Measurements from ENCODE around the gene ADAM15. TPM values are rescaled to one million over a fixed set of nuclear protein-coding genes. Genes with fewer than 3 reads are reported as not detected.

Gene ADAM15
- total RNA-seq, 1 donor from 2014 or later: 33.3 TPM

DNA sequence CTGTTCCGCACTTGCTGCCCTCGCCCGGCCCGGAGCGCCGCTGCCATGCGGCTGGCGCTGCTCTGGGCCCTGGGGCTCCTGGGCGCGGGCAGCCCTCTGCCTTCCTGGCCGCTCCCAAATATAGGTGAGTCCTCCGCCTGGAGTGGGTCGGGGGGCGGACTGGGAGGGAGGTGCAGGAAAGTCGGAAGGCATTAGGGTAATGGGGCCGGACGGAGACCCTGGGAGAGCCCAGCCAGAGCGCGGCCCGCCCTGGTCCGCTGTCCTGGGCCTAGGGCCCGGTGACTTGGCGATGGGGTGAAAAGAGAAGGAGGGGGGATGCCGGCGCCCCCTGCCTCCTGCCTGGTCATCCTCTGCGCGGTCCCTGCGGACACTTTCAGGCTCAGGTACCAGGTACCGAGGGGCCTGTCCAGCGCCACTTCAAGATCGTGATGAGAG is 243 bp downstream of the ADAM15 start:
- no peak for DNase-seq (ENCODE audit: low read depth)

GRCh38 chr1:155051777-155052398 is 772 bp downstream of the ADAM15 start:
- peak; percentile 32 for DNase-seq (ENCODE audit: low read depth)

DNA sequence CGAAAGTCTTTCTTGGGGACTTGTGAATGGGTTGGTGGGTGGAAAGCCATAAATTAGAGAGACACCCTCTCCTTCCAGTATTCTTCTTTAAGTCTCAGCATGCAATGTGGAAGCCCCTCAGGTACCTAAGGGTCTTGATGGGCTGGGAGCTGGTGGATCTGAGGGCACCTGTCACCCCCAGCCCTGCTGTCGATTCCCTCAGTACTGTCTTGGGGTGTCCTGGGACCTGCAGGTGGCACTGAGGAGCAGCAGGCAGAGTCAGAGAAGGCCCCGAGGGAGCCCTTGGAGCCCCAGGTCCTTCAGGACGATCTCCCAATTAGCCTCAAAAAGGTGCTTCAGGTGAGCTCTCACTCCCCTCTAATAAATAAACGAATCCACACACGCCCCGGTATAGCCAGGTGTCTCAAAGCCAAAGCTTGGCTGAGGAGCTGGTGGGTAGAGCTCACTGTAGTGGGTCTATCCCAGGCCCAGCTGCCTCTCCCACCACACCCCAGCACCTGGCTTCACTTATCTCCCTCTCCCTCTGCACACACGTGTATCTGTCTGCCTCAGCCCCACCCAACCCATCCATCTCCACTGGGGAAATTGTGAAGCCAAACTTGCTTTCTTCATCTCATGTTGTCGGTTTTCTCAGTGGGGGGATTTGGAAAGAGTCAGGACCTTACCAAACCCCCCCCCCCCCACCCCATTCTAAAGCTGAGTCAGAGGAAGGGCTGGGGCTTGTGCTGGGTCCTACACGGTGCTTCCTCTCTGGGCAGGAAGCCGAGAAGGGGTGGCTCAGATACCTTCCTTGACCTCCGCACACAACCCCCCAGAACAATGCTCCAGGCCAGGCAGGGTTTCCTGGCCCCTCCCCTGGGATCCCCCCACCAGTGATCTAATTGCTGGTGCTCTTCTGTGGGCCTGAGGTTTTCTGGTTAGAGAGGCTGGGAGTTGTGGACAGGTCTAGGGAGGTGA is 1.6 kb downstream of the ADAM15 start:
- DNase-seq (ENCODE audit: low read depth): peak; percentile 17

DNA sequence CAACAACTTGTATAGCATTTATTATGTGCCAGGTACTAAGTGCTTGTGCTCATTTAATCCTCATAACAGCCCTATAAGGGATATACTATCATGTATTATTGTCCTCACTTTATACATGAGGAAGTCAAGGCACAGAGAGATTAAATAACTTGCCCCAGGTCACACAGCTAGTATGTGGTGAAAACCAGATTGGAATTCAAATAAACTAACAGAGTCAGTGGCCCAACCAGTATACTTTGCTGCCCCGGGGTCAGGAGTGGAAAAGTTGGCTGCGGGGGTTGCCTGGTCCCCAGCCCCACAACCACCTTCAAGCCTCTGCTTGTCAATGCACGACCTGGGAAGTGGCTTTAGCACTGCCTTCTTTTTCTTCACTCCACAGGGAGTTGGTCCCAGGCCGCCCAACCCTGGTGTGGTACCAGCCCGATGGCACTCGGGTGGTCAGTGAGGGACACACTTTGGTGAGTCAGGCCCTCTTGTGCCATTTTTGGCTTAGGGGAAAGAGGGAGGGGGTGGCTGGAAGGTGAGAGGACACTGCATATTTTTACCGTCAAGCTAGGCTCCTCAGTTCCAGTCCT is 2.5 kb downstream of the ADAM15 start:
- DNase-seq (ENCODE audit: low read depth): no peak

GRCh38 chr1:155057104-155057503 is 6.0 kb downstream of the ADAM15 start:
- DNase-seq (ENCODE audit: low read depth): no peak

- DNase-seq (ENCODE audit: low read depth): no peak
Measured at GRCh38 chr1:155057788-155058211, 6.7 kb downstream of the ADAM15 start.

DNA sequence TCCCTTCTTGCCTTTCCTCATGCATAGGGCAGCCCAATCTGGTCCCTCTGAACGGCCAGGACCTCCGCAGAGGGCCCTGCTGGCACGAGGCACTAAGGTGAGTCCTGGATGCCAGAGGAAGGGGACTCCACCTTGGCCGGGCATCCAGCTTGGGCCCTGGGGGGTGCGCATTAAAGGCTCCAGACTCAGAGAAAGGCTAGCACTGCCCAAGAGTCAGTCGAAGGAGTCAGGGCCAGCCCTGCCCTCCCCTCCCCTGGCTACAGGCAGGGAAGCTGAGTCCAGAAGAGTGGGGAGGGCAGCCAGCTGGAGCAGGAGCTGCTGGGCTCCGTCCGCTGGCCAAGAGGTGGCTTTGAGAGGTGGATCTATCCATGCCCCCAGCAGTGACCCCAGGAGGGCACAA is 9.6 kb downstream of the ADAM15 start:
- DNase-seq (ENCODE audit: low read depth): no peak

- peak; percentile 81 for DNase-seq (ENCODE audit: low read depth)
Measured at GRCh38 chr1:155061381-155062150, 10.4 kb downstream of the ADAM15 start.

DNA sequence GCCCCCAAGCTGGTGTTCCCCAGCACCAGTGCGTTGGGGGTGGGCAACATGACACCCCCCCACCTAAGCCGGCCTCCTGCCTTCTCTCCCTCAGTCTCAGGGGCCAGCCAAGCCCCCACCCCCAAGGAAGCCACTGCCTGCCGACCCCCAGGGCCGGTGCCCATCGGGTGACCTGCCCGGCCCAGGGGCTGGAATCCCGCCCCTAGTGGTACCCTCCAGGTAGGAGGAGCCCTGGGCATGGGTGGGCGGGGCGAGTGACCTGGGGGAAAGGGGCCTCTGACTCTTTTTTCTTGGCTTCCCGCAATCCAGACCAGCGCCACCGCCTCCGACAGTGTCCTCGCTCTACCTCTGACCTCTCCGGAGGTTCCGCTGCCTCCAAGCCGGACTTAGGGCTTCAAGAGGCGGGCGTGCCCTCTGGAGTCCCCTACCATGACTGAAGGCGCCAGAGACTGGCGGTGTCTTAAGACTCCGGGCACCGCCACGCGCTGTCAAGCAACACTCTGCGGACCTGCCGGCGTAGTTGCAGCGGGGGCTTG is 11.1 kb downstream of the ADAM15 start:
- no peak for DNase-seq (ENCODE audit: low read depth)

DNA sequence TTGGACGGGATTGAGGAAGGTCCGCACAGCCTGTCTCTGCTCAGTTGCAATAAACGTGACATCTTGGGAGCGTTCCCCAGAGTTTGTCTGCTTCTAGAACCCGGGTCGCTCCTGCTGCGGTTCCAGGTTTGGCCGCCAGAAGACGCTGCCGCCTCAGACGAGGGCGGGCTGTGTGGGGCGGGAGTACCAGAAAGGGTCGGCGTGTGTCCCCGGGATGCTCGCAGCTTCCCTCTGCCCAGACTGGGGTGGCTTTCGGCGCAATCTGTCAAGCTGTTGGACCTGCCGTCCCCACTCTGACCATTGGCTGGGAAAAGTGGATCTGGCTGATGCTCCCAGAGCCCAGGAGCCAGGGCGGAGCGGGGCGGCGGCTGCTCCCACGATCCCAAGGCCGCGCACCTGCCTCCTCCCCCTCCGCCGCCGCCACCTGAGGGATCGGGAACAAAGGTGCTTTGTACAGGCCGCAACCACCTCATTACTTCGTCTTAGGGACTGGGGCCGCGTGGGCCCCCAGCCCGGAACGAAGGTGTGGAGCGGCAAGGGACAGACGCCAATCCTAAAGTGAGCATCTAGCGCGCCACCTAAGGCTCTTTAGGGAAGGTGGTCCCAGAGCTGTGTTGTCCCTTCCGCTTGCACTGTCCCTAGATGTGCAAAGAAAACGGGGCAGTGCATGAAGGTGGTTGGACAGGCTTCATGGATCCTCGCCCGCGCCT is 11.7 kb downstream of the ADAM15 start:
- no peak for DNase-seq (ENCODE audit: low read depth)

DNA sequence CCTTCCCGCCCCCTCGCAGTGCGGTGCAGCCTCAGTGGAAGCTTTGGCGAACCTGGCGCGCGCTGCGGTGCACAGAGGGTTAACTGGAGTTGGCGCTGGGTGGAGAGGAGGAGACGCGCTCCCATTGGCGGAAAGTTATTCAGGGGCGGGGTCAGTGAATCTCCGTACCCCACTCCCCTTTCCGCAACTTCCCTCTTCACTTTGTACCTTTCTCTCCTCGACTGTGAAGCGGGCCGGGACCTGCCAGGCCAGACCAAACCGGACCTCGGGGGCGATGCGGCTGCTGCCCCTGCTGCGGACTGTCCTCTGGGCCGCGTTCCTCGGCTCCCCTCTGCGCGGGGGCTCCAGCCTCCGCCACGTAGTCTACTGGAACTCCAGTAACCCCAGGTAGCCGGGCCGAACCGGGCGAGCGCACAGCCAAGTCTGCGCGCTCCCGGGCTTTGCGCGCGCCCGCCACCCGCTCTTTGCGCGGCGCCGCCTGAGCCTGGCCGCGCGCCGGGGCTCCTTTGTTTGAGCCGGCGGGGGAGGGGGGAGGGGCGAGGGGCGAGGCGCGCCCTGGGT is 12.5 kb downstream of the ADAM15 start, which contains the start of gene EFNA4:
EFNA4 (plus strand) TSS at position 191 of the 561 bp plus-strand sequence; CDS start at position 275, 84 bp downstream.
- DNase-seq (ENCODE audit: low read depth): peak; percentile 81

DNA sequence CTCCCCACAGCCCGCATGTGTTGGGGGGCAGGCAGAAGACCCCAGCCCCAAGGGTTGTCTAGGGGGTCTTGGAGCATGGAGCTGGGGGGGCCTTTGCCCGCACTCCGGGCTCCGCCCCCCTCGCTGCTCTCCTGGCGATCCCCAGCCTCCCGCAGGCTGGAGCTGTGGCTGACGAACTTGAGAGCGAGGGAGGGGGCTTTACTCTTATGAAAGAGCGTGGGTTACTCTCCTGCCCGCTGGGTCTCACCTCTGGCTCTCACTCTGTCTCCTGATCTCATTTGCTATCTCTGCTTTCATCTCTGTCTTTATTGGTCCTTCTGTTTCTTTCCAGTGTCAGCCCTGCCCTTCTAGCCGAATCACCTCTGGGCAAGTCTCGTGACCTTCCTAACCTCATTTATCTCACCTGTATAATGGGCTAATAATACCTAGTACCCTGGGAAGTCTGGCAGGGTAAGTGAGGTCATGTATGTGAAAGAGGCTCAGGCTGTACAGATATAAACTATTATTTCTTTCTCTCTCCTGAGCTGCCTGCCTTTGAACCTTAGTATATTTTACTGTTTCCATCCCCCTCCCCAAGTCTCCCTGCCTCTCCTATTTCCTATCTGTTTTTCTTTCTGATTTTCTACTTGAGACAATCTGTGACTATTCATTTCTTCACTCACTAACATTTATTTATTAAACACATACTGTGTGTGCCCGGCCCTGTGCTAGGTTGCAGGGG is 13.2 kb downstream of the ADAM15 start:
- DNase-seq (ENCODE audit: low read depth): peak; percentile 38

DNA sequence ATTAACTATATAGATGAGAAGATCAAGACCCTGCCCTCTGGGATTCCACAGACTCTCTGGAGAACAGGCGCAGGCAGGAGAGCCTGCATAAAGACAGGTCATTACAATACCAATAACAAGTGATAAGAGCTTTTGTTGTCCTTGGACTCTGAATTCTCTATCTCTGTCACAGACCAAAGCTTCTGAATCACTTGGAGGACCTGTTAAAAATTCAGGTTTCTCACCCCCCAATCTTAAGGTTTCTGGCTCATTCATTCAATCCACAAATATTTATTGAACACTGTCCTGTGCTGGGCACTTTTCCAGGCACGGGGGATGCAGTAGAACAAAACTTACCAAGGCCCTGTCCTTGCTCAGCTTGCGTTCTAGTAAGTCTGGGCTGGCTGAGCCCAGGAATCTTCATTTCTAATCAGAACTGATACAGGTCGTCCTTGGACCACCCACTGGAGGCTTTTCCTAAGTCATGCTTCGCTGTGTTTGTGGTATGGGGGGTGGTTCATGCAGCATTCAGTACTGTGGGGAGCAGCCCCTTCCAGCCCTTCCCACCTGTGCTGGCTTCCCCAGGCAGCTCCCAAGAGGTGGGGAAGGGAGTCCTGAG is 13.8 kb downstream of the ADAM15 start:
- no peak for DNase-seq (ENCODE audit: low read depth)

DNA sequence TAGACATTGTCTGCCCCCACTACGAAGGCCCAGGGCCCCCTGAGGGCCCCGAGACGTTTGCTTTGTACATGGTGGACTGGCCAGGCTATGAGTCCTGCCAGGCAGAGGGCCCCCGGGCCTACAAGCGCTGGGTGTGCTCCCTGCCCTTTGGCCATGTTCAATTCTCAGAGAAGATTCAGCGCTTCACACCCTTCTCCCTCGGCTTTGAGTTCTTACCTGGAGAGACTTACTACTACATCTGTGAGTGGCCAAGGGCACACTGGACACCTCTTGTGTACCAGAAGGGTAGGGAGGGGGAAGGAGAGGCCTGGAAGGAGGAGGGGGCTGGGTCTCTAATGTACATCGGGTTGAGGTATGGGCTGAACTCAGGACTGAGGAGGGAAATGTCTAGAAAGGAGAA is 15.7 kb downstream of the ADAM15 start:
- DNase-seq (ENCODE audit: low read depth): no peak

- DNase-seq (ENCODE audit: low read depth): no peak
Measured at GRCh38 chr1:155068599-155068998, 17.5 kb downstream of the ADAM15 start.

DNA sequence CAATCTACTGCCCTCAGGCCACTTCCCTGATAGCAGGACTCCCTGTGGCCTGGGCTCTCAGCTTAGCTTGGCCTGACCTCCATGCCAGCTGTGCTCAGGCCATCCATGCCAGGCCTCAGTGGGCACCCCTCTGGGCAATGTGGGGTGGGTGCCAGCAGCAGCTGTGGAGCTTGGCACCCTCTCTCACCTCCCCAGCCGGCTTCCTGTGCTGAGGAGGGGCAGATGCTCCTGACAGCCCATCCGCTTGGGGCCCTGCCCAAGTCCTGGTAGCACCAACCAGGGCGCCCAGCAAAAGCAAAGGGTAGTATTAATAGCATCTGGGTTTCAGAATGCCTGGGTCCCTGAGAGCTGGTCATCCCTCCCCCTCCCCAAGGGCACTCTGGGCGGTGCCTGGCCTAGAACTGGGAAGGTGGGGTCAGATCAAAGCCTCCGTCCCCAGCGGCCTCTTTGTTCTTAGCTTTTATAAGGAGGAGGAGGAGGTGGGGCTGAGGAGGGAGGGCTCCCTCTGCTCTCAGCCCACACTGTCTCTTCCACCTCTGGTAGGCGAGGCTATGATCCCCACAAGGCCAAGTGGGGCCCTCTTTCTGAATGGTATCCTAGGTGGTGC is 18.5 kb downstream of the ADAM15 start:
- peak; percentile 78 for DNase-seq (ENCODE audit: low read depth)

DNA sequence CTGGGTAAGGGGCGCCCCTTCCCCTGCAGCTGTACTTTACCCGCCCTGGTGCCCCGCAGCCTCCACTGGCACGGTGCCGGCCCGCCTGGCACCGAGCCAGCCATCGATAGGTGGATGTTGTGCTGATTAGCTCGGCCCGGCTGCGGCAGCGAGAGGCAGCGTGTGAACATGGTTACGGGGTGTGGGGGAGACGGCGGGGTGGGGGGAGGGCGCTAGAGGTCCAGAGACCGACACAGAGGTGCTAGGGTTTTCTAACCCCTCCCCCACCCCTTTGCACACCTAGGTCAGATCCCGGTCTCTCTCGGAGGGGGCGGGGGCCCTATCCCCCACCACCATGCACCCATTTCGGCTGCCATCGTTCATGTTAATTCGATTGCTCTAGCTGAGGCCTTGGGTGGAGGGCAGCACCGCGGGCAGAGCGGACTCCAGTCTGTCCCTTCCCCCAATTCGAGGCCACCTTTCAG is 19.1 kb downstream of the ADAM15 start:
- DNase-seq (ENCODE audit: low read depth): no peak
